ENCODE measurements around the gene TNNI3K.

Gene TNNI3K

DNA sequence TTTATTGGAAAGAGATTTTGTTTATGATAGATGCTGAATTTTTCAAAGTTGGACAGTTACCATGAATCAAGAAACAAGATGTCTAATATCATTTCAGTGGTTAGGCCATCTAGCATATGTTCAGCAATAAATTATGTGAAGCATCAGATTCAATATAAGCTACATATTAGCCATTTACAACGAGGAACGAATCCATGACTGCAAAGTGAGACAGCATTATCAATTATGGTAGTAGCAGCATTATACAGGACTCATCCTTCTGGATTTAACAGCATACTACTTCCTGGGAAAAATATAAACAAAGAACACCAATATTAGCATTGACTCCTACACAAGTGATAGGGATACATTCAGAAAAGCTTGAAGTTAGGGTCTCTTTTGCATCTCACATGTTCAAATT is 218.1 kb downstream of the TNNI3K start:
- no peak for DNase-seq

- DNase-seq: no peak
Observed at GRCh38 chr1:74455390-74455789, 220.2 kb downstream of the TNNI3K start.

- DNase-seq: no peak
Observed at GRCh38 chr1:74457253-74457652, 222.1 kb downstream of the TNNI3K start.

GRCh38 chr1:74463333-74463988 is 228.3 kb downstream of the TNNI3K start:
- DNase-seq: no peak

- DNase-seq: no peak
Observed at GRCh38 chr1:74464037-74464436, 228.8 kb downstream of the TNNI3K start.

DNA sequence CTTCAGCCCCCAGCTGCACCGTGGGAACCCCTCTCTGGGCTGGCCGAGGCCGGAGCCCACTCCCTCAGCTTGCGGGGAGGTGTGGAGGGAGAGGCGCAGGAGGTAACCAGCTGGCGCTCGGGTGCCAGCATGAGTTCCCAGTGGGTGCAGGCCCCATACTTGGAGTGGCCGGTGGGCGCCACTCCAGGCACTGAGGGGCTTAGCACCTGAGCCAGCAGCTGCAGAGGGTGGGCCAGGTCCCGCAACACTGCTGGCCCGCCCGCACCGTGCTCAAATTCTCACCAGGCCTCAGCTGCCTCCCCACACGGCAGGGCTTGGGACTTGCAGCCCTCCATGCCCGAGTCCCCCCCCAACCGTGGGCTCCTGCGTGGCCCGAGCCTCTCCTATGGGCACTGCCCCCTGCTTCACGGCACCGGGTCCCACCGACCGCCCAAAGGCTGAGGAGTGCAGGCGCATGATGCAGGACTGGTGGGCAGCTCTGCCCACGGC is 230.1 kb downstream of the TNNI3K start:
- DNase-seq: no peak

DNA sequence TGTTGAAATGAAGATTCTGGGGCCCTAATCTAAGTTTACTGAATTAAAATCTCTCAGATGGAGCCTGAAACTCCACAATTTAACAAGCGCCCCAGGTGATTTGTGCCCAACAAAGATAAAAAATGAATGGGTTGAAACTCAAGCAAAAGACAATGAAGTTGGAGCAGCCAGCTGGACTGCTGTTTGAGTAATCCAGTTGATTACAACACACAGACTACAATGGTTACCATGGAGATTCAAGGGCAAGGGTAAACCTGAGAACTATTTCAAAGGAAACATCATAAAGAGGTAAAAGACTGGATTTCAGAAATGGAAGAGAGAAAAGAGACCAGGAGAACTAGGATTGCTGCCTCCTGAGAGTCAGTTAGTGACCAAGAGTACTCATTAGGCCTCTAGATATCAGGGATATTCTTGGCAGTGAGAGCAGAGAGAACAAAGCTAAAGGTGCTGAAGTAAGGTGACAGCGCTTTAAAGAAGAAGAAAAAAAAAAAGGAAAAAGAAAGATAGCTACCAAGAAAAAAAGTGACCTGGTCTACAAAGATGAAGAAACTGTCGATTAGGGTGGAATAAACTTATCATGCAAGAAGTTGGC is 232.7 kb downstream of the TNNI3K start:
- no peak for DNase-seq

- DNase-seq: no peak
Observed at GRCh38 chr1:74468982-74469603, 233.9 kb downstream of the TNNI3K start.

DNA sequence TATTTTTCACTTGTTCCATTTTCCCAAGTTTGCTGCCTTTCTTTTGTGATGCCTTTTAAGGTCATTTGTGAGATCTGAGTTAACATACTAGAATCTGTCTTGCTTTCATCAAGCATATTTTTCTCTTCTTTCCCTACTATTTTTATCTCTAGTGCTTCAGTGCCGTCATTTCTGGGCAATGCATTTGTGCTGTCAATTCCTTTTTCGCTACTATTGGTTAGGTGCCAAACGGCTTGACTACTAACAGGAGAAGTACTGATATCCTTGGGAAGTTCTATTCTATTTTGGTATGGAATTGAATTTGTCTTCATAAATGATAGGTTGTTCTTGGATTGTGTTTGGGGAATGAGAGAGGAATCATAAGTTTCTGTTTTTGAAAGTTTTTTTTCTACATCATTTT is 235.1 kb downstream of the TNNI3K start:
- DNase-seq: no peak

DNA sequence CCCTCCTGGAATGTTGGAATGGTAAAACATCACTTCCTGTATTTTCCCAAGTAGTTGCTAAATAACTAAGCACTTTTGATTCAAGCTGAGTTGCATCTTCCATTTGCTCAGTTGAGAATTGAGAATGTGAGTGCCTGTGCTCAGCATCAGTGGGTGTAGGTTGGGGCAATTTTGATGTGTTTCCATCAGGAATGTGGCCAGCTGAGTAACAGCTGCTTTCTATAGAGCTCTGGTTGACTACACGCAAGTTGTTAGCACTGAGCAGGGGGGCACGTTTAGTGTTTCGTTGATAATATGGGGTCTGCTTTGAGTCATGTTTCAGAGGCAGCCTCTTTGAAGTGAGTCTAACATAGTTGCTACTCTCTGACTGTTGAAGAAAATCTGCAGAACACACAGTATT is 235.7 kb downstream of the TNNI3K start:
- DNase-seq: no peak

DNA sequence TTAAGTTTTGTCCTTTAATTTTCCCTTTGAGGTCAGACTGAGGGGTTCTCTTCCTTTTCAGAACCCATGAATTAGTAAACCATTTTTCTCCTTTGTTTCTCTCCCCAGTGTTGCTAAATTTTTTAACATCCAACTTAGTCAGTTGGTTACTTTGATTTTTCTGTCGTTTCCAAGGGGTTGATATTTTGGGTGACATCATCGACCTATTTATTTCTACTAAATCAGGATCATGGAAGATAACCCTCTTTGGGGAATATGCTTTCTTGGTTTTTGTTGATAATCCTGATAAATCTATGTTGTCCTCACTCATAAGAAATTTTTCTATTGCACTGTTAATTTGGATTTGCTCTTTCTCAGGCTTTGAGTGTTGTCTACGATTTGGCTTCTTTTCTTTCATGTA is 236.3 kb downstream of the TNNI3K start:
- no peak for DNase-seq

- DNase-seq: no peak
Observed at GRCh38 chr1:74474585-74474984, 239.4 kb downstream of the TNNI3K start.

- DNase-seq: no peak
Observed at GRCh38 chr1:74478979-74479378, 243.8 kb downstream of the TNNI3K start.

- no peak for DNase-seq
Observed at GRCh38 chr1:74480068-74480467, 244.9 kb downstream of the TNNI3K start.

DNA sequence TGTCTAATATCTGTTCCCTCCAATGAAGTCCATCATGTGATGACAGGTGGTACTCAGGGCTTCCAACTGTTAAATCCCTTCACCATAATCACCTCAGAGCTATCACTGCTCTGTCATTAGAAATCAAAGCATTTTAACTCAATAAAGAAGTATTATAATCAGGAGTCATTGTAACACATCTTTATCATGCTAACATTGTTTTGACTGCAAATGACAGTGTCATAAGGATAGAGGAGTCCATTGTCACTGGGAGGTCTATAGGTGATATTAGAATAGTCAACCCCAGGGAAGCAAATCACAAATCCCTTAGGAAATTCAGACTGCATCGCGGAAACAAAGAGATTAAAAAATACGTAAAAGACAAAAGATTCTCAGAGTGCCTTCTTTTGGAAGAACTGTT is 246.4 kb downstream of the TNNI3K start:
- no peak for DNase-seq

- no peak for DNase-seq
Observed at GRCh38 chr1:74485622-74486021, 250.4 kb downstream of the TNNI3K start.

DNA sequence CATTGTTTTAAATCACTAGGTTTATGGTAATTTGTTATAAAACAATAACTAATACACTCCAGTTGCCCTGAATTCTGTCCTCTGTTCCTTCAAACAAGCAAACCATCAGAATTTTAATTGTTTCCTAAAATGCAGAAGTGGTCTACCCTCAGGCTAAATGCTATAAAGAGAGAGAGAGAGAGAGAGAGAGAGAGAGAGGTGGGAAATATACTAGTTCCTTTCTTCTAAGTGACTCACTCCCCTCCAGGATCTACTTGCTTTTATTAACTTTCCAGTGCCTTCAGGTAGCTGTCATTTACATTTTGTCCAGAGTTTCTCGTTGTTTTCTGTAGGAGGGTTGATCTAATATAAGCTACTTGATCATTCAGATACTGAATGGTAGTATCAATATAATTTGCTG is 250.8 kb downstream of the TNNI3K start:
- no peak for DNase-seq

GRCh38 chr1:74496669-74497068 is 261.5 kb downstream of the TNNI3K start:
- no peak for DNase-seq

DNA sequence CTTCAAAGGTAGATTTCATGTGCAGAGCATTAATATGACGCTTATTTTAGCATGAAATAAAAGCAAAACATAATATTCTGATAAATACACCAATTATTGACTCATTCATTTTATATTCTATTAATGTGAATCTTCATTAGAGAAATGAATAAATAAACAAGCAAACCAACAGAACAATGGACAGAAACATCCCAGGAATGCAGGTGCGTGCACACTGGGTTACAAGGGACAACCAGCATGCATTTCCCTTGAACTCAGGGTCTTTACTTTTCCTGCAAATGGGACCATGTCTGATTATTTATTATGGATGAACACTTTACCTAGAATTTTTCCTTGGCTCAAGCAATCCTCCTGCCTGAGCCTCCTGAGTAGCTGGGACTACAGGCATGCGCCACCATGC is 263.7 kb downstream of the TNNI3K start:
- no peak for DNase-seq

- no peak for DNase-seq
Observed at GRCh38 chr1:74502432-74502831, 267.2 kb downstream of the TNNI3K start.

- no peak for DNase-seq
Observed at GRCh38 chr1:74502858-74503257, 267.7 kb downstream of the TNNI3K start.

GRCh38 chr1:74504125-74504932 is 269.1 kb downstream of the TNNI3K start:
- DNase-seq: no peak

GRCh38 chr1:74504933-74505512 is 269.8 kb downstream of the TNNI3K start:
- no peak for DNase-seq

All from CD4-positive, alpha-beta T cell treated with Interleukin-6 for 4 hours (primary cell).